ENCODE results near the gene CEP112. TPM values are rescaled to one million over a fixed set of nuclear protein-coding genes. Genes with fewer than 3 reads are reported as not detected.

Gene CEP112
- total and polyA plus RNA-seq, 4 donors, result 5.9 to 32.9 (median 18.8) TPM

DNA sequence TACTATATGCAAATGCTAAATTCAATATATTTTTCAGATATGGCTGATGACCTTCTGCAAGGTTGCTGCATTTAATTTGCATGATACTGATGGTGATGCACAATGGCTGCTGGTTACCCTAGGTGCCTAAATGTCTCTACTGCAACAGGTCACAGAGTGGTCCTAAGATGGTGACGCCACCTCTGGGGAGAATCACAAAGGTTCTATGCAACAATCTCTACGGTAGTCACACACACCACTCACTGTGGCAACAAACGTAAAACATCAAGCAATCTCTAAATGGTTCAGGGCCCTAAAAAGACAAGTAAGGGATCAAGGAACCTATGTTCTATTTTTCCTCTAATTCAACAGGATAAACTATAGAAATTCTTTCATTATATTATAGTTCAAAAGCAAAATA, 293.3 kb downstream of the CEP112 start:
- no peak for ATAC-seq (ENCODE audit: insufficient read depth, low FRiP score)
- Histone ChIP-seq H3K36me3 (ENCODE audit: control insufficient read depth in 4 of 4, insufficient read depth in 4 of 4, low read length in 4 of 4) (peaks cover 0 to 2% (median under 1%) of the 10 kb centered on the region in 4 donors), H3K27me3 (ENCODE audit: control insufficient read depth in 3 of 3, insufficient read depth in 3 of 3, low read length in 2 of 3) (no peaks in the 10 kb centered on the region), H3K27ac (ENCODE audit: low read depth in 1 of 2, low read length in 1 of 2) (no peak overlapping the region), H3K9ac (ENCODE audit: insufficient read depth in 1 of 2, low read length in 2 of 2) (no peak overlapping the region), H3K4me1 (ENCODE audit: control insufficient read depth in 5 of 5, insufficient read depth in 5 of 5, low read length in 5 of 5) (peaks cover 0 to 4% (median 0%) of the 10 kb centered on the region in 5 donors), H3K9me3 (ENCODE audit: control insufficient read depth in 4 of 4, insufficient read depth in 3 of 4, low read length in 3 of 4) (no peaks in the 10 kb centered on the region), H3K4me3 (no peak overlapping the region)
- DNase-seq, result no peak
- WGBS, 2 donors, result 92 to 95% methylated on average over 3 of the region's 3 CpGs
- TF ChIP-seq, protein P1, sequence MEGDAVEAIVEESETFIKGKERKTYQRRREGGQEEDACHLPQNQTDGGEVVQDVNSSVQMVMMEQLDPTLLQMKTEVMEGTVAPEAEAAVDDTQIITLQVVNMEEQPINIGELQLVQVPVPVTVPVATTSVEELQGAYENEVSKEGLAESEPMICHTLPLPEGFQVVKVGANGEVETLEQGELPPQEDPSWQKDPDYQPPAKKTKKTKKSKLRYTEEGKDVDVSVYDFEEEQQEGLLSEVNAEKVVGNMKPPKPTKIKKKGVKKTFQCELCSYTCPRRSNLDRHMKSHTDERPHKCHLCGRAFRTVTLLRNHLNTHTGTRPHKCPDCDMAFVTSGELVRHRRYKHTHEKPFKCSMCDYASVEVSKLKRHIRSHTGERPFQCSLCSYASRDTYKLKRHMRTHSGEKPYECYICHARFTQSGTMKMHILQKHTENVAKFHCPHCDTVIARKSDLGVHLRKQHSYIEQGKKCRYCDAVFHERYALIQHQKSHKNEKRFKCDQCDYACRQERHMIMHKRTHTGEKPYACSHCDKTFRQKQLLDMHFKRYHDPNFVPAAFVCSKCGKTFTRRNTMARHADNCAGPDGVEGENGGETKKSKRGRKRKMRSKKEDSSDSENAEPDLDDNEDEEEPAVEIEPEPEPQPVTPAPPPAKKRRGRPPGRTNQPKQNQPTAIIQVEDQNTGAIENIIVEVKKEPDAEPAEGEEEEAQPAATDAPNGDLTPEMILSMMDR (IDR thresholded peaks at IDR 0.05; ENCODE audit: control extremely low read depth, extremely low read depth), result no peak

DNA sequence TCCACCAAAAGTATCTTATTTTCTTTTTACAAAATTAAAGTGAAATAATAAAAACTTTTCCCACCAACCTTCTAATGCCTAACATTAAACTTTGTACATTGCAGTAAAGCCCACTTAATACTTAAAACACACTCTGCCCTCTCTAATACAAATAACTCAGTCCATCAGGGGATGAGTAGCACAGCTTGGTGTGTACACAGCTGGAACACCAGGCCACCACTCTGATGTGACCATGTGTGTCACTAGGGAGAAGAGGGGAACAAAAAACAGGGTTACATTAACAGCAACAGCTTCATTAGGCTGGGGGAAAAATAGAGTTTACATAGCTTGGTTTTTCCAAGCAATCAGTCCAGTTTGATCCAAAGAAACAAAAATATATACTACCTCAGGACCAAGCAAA, 295.0 kb downstream of the CEP112 start:
- DNase-seq, result no peak
- no peaks in the 10 kb centered on the region for H3K27me3 ChIP-seq (ENCODE audit: control insufficient read depth in 3 of 3, insufficient read depth in 3 of 3, low read length in 2 of 3)
- ATAC-seq (ENCODE audit: insufficient read depth, low FRiP score), result no peak
- peaks cover 0 to 2% (median 0%) of the 10 kb centered on the region in 4 donors for H3K36me3 ChIP-seq (ENCODE audit: control insufficient read depth in 4 of 4, insufficient read depth in 4 of 4, low read length in 4 of 4)
- no peak overlapping the region for H3K9ac ChIP-seq (ENCODE audit: insufficient read depth in 1 of 2, low read length in 2 of 2)
- TF ChIP-seq, protein P1 (IDR thresholded peaks at IDR 0.05; ENCODE audit: control extremely low read depth, extremely low read depth), result no peak
- no peak overlapping the region for H3K27ac ChIP-seq (ENCODE audit: low read depth in 1 of 2, low read length in 1 of 2)
- no peaks in the 10 kb centered on the region for H3K9me3 ChIP-seq (ENCODE audit: control insufficient read depth in 4 of 4, insufficient read depth in 3 of 4, low read length in 3 of 4)
- peaks cover 0 to 4% (median 0%) of the 10 kb centered on the region in 5 donors for H3K4me1 ChIP-seq (ENCODE audit: control insufficient read depth in 5 of 5, insufficient read depth in 5 of 5, low read length in 5 of 5)
- no peak overlapping the region for H3K4me3 ChIP-seq

DNA sequence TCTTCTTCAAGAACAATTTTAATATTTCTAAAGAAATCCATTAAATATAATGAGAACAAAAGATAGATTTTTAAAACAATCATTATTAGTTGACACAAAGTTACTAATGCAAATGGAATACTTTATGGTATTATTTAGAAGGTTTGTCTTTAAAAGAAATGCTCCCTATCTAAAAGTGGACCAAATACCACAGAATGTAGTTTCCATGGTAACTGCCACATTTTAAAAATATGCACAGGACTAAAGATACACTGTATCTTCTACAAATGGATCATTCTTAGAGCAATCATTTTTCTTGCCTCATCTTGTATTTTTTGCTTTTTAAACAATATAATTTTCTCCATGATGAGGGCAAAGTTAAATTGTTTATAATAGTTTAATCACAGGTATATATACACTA, 296.0 kb downstream of the CEP112 start:
- H3K9me3 ChIP-seq (ENCODE audit: control insufficient read depth in 4 of 4, insufficient read depth in 3 of 4, low read length in 3 of 4), result no peaks in the 10 kb centered on the region
- no peaks in the 10 kb centered on the region for H3K36me3 ChIP-seq (ENCODE audit: control insufficient read depth in 4 of 4, insufficient read depth in 4 of 4, low read length in 4 of 4)
- no peak overlapping the region for H3K9ac ChIP-seq (ENCODE audit: insufficient read depth in 1 of 2, low read length in 2 of 2)
- H3K27ac ChIP-seq (ENCODE audit: low read depth in 1 of 2, low read length in 1 of 2), result no peak overlapping the region
- H3K4me3 ChIP-seq, result no peak overlapping the region
- TF ChIP-seq, protein P1 (IDR thresholded peaks at IDR 0.05; ENCODE audit: control extremely low read depth, extremely low read depth), result no peak
- no peaks in the 10 kb centered on the region for H3K27me3 ChIP-seq (ENCODE audit: control insufficient read depth in 3 of 3, insufficient read depth in 3 of 3, low read length in 2 of 3)
- ATAC-seq (ENCODE audit: insufficient read depth, low FRiP score), result no peak
- H3K4me1 ChIP-seq (ENCODE audit: control insufficient read depth in 5 of 5, insufficient read depth in 5 of 5, low read length in 5 of 5), result peaks cover 0 to 4% (median 0%) of the 10 kb centered on the region in 5 donors
- no peak for DNase-seq

DNA sequence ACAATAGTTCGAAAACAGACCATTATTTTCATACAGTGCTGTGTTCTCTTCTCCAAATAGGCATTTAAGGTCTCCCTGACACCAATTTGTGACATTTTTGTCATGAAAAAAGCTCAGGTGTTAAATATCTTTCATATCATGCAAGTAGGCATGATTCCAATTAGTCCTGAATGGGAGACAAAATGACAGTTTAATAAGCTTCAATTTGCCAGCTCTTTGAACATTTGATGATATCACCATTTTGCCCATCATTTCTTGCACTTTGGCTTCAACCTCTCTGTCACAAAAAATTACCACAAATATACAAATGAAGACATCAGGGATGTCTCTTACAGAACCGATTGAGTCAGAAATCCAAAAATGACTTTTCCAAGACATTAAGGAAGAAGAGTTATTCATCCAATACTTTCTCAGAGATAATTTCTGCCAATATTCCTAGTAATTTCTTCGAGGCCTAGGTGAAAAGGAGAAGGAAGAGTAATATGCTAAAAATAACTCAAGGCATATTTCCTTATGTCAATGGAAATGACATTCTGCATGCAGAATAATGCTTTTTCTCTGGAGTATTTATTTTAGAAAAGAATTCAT, 298.1 kb downstream of the CEP112 start:
- WGBS, 2 donors, result 67 to 80% methylated on average over 3 of the region's 3 CpGs
- TF ChIP-seq, protein P1 (IDR thresholded peaks at IDR 0.05; ENCODE audit: control extremely low read depth, extremely low read depth), result no peak
- ATAC-seq (ENCODE audit: insufficient read depth, low FRiP score), result no peak
- H3K4me1 ChIP-seq (ENCODE audit: control insufficient read depth in 5 of 5, insufficient read depth in 5 of 5, low read length in 5 of 5), result peaks cover 0 to 4% (median 0%) of the 10 kb centered on the region in 5 donors
- no peaks in the 10 kb centered on the region for H3K9me3 ChIP-seq (ENCODE audit: control insufficient read depth in 4 of 4, insufficient read depth in 3 of 4, low read length in 3 of 4)
- no peak for DNase-seq
- H3K27ac ChIP-seq (ENCODE audit: low read depth in 1 of 2, low read length in 1 of 2), result no peak overlapping the region
- H3K4me3 ChIP-seq, result no peak overlapping the region
- H3K36me3 ChIP-seq (ENCODE audit: control insufficient read depth in 4 of 4, insufficient read depth in 4 of 4, low read length in 4 of 4), result no peaks in the 10 kb centered on the region
- H3K27me3 ChIP-seq (ENCODE audit: control insufficient read depth in 3 of 3, insufficient read depth in 3 of 3, low read length in 2 of 3), result no peaks in the 10 kb centered on the region
- no peak overlapping the region for H3K9ac ChIP-seq (ENCODE audit: insufficient read depth in 1 of 2, low read length in 2 of 2)

Data from lung (tissue), 12 donors.